Femur (tissue), 1 donor: ENCODE results near the gene ABCA9.
A peak's percentile ranks its signal among the peaks of the same experiment; 100 is the strongest.
"Not testable (repeated sequence)": the region's sequence is repeated elsewhere in the genome, so short reads cannot be mapped to it uniquely, and the experiment has no call there.

Experiments
- DNase-seq: peaks from one replicate; pipeline ENCODE4 v3.0.0-alpha.2; 2017

Gene ABCA9

GRCh38 chr17:69018022-69018615 lies 42.6 kb downstream of the ABCA9 start:
- no peak for DNase-seq

GRCh38 chr17:69015631-69016030 lies 45.1 kb downstream of the ABCA9 start:
- no peak for DNase-seq

GRCh38 chr17:69012895-69013805 lies 47.6 kb downstream of the ABCA9 start:
- no peak for DNase-seq

- DNase-seq, result no peak
These were observed 50.8 kb downstream of the ABCA9 start for GRCh38 chr17:69009930-69010329.

- DNase-seq, result not testable (repeated sequence)
These were observed 56.0 kb downstream of the ABCA9 start for GRCh38 chr17:69004759-69005158.

- not testable (repeated sequence) for DNase-seq
These were observed 61.0 kb downstream of the ABCA9 start for GRCh38 chr17:68999743-69000142.

GRCh38 chr17:68993112-68993511 lies 67.6 kb downstream of the ABCA9 start:
- no peak for DNase-seq

- no peak for DNase-seq
These were observed 72.8 kb downstream of the ABCA9 start for GRCh38 chr17:68987966-68988365.

GRCh38 chr17:68981288-68981687 lies 79.4 kb downstream of the ABCA9 start:
- peak; percentile 61 for DNase-seq

- no peak for DNase-seq
These were observed 87.5 kb downstream of the ABCA9 start for GRCh38 chr17:68973098-68973846.

- DNase-seq, result no peak
These were observed 88.5 kb downstream of the ABCA9 start for GRCh38 chr17:68972119-68972704.

GRCh38 chr17:68969101-68969500 lies 91.6 kb downstream of the ABCA9 start:
- DNase-seq, result no peak

GRCh38 chr17:68963958-68964357 lies 96.8 kb downstream of the ABCA9 start:
- DNase-seq, result no peak

- DNase-seq, result peak; percentile 38
These were observed 99.4 kb downstream of the ABCA9 start for GRCh38 chr17:68961214-68961882.

GRCh38 chr17:68959117-68959516 lies 101.6 kb downstream of the ABCA9 start:
- DNase-seq, result not testable (repeated sequence)

GRCh38 chr17:68957944-68958343 lies 102.8 kb downstream of the ABCA9 start:
- DNase-seq, result no peak

GRCh38 chr17:68955181-68955841 lies 105.4 kb downstream of the ABCA9 start, which contains the start of gene ABCA8:
Gene ABCA8 (minus strand): TSS chr17:68955392. CDS start chr17:68942034, 13,358 bp downstream.
- DNase-seq, result peak; percentile 65

- DNase-seq, result no peak
These were observed 106.4 kb downstream of the ABCA9 start for GRCh38 chr17:68954146-68954896.

- DNase-seq, result no peak
These were observed 107.3 kb downstream of the ABCA9 start for GRCh38 chr17:68953340-68953997.

GRCh38 chr17:68950725-68951124 lies 110.0 kb downstream of the ABCA9 start:
- DNase-seq, result no peak
